ENCODE measurements around the gene ANK3.

- TF ChIP-seq CTCF (IDR thresholded peaks at IDR 0.05): no peak
- TF ChIP-seq POLR2AphosphoS5 (IDR thresholded peaks at IDR 0.05): no peak
- no peak for TF ChIP-seq POLR2A (IDR thresholded peaks at IDR 0.05)
- TF ChIP-seq EP300 (IDR thresholded peaks at IDR 0.05): no peak
These were observed 73.6 kb downstream of the ANK3 start for GRCh38 chr10:60316029-60316428.

Data from sigmoid colon (tissue), 4 donors.